SK-N-SH (cell line): ENCODE results near the gene MYO18B. TPM values are rescaled to one million over a fixed set of nuclear protein-coding genes. Genes with fewer than 3 reads are reported as not detected.

Experiments
- CTCF ChIA-PET: fragments of 300-600, 350-600 bp; formaldehyde crosslinking; extraction: SDS; loops from one replicate; lab custom pipeline; 2021; lab: Yijun Ruan, JAX
- POLR2A ChIA-PET: fragments of 350-600 bp; sonication (Branson Sonifier 250); formaldehyde crosslinking; extraction: SDS; loops from one replicate; lab custom pipeline; 2020; ENCODE audit warnings: antibody characterized with exemption, inconsistent platforms; lab: Yijun Ruan, JAX
- DNase-seq: peaks from one replicate; pipeline ENCODE4 v3.0.0; 2012
- H2AFZ ChIP-seq: fragments of 200-600 bp; sonication (generic); 2 replicates; pipeline ENCODE4 v1.8.1; 2016; ENCODE audit warnings: antibody characterized with exemption, mild to moderate bottlenecking, low read depth
- H3F3A ChIP-seq: fragments of 200-600 bp; sonication (generic); replicated peaks from 2 replicates; pipeline ENCODE3; 2016; ENCODE audit warnings: antibody characterized with exemption, mild to moderate bottlenecking; ENCODE audit not compliant: insufficient read depth
- H3K27ac ChIP-seq, 2 experiments: fragments of 200-500 bp in 1 of 2; fragments of 200-600 bp in 1 of 2; sonication (Bioruptor generic) in 1 of 2; sonication (generic), shearing (Covaris generic) in 1 of 2; 2 replicates each; pipeline versions ENCODE4 v1.5.1 to v1.6.1; 2014 to 2016; ENCODE audit warnings: low read depth in 2 of 2, inconsistent platforms in 1 of 2, low read length in 1 of 2, mild to moderate bottlenecking in 1 of 2, mixed read lengths in 1 of 2
- H3K27me3 ChIP-seq: fragments of 200-600 bp; sonication (generic), shearing (Covaris generic); 2 replicates; pipeline ENCODE4 v1.6.1; 2016; ENCODE audit warnings: mixed run types; ENCODE audit not compliant: insufficient read depth
- H3K36me3 ChIP-seq, 2 experiments: fragments of 200-500 bp in 1 of 2; fragments of 200-600 bp in 1 of 2; sonication (Bioruptor generic) in 1 of 2; sonication (generic) in 1 of 2; replicated peaks in 1 of 2; 2 replicates each; pipeline versions ENCODE3 to v1.5.1; 2014 to 2016; ENCODE audit warnings: low read length in 1 of 2, mild to moderate bottlenecking in 1 of 2; ENCODE audit not compliant: insufficient read depth in 2 of 2, control insufficient read depth in 1 of 2
- H3K4me1 ChIP-seq, 2 experiments: fragments of 200-500 bp in 1 of 2; fragments of 200-600 bp in 1 of 2; sonication (Bioruptor generic) in 1 of 2; sonication (generic), shearing (Covaris generic) in 1 of 2; 2 replicates each; pipeline versions ENCODE4 v1.5.1 to v1.6.1; 2014 to 2016; ENCODE audit warnings: low read depth in 1 of 2, low read length in 1 of 2, mixed run types in 1 of 2; ENCODE audit not compliant: insufficient read depth in 2 of 2, control insufficient read depth in 1 of 2
- H3K4me2 ChIP-seq: fragments of 200-600 bp; sonication (generic), shearing (Covaris generic); 2 replicates; pipeline ENCODE4 v1.6.1; 2017; ENCODE audit warnings: mixed run types
- H3K4me3 ChIP-seq, 2 experiments: fragments of 200-500 bp in 1 of 2; fragments of 200-600 bp in 1 of 2; sonication (Bioruptor generic) in 1 of 2; sonication (generic), shearing (Covaris generic) in 1 of 2; 2 replicates each; pipeline versions ENCODE4 v1.5.1 to v1.8.1; 2014 to 2016; ENCODE audit warnings: low read depth in 2 of 2, inconsistent platforms in 1 of 2, low read length in 1 of 2, mild to moderate bottlenecking in 1 of 2, mixed read lengths in 1 of 2, moderate library complexity in 1 of 2
- H3K79me2 ChIP-seq: fragments of 200-600 bp; sonication (generic); 2 replicates; pipeline ENCODE4 v1.8.1; 2017; ENCODE audit warnings: mild to moderate bottlenecking; ENCODE audit not compliant: insufficient read depth
- H3K9ac ChIP-seq: fragments of 200-600 bp; sonication (generic); 2 replicates; pipeline ENCODE4 v1.6.1; 2017; ENCODE audit warnings: mixed run types
- H3K9me2 ChIP-seq: fragments of 200-600 bp; sonication (generic); 2 replicates; pipeline ENCODE4 v1.6.1; 2017; ENCODE audit warnings: mixed run types
- H3K9me3 ChIP-seq: fragments of 200-600 bp; sonication (generic); 2 replicates; pipeline ENCODE4 v1.6.1; 2017; ENCODE audit warnings: mixed run types, mild to moderate bottlenecking, moderate library complexity
- H4K20me1 ChIP-seq: fragments of 200-600 bp; sonication (generic); 2 replicates; pipeline ENCODE4 v1.6.1; 2017; ENCODE audit warnings: mild to moderate bottlenecking, mixed run types; ENCODE audit not compliant: insufficient read depth
- EZH2phosphoT487 ChIP-seq: fragments of 200-600 bp; sonication (generic); IDR thresholded peaks from 2 replicates; pipeline ENCODE4 v1.6.1; 2017; ENCODE audit warnings: low read depth, mixed run types, mild to moderate bottlenecking, antibody characterized with exemption, moderate library complexity, borderline replicate concordance
- IRF3 ChIP-seq: fragments of 150-350 bp; IDR thresholded peaks from 2 replicates; pipeline ENCODE4 v1.6.1; 2016; ENCODE audit warnings: mild to moderate bottlenecking, low read depth, low read length
- JUND ChIP-seq: IDR thresholded peaks from 2 replicates; pipeline ENCODE4 v1.4.0; 2012
- MXI1 ChIP-seq: IDR thresholded peaks from 2 replicates; pipeline ENCODE4 v1.6.1; 2012; ENCODE audit warnings: mild to moderate bottlenecking, low read depth, low read length, improper control_type of control experiment
- REST ChIP-seq: IDR thresholded peaks from 2 replicates; pipeline ENCODE4 v1.6.1; 2012; ENCODE audit warnings: mild to moderate bottlenecking, low read depth, low read length, moderate library complexity
- SMC3 ChIP-seq: IDR thresholded peaks from 2 replicates; pipeline ENCODE4 v1.6.1; 2012; ENCODE audit warnings: low read depth, low read length, improper control_type of control experiment
- USF1 ChIP-seq: IDR thresholded peaks from 2 replicates; pipeline ENCODE4 v1.4.0; 2012; ENCODE audit warnings: low read depth, borderline replicate concordance
- WGBS: methylation state at CpG from one replicate; pipeline ENCODE4 v1.1.6; 2017; ENCODE audit warnings: low lambda C conversion rate; 5-methylcytosine and 5-hydroxymethylcytosine counted together
- polyA plus RNA-seq, 3 experiments: library from polyadenylated mRNA; depleted of rRNA; stranded (reverse); fragments of >200 nt; gene quantifications; 2 replicates each; pipeline ENCODE4 v1.2.3, GENCODE V29; 2012

The MYO18B gene
- polyA plus RNA-seq, 1 of the 3 experiments (the other 2 are of a cell fraction), result 0.05 TPM

GRCh38 chr22:25848954-25849353, 107.0 kb downstream of the MYO18B start:
- WGBS, result 61% methylated on average over 10 of the region's 10 CpGs
- POLR2A ChIA-PET, result no interaction called here

More at GRCh38 chr22:25848954-25849353, 107.0 kb downstream of the MYO18B start:
- DNase-seq, result no peak
- H2AFZ ChIP-seq, result no peak overlapping the region
- H3K36me3 ChIP-seq, result no peaks in the 10 kb centered on the region
- H3K4me2 ChIP-seq, result no peak overlapping the region
- no peaks in the 10 kb centered on the region for H3F3A ChIP-seq
- no peaks in the 10 kb centered on the region for H3K79me2 ChIP-seq
- H3K27ac ChIP-seq, result no peak overlapping the region
- no peak overlapping the region for H3K9ac ChIP-seq
- no peaks in the 10 kb centered on the region for H3K27me3 ChIP-seq
- TF ChIP-seq MXI1, result no peak
- no peak for TF ChIP-seq USF1
- no peak for TF ChIP-seq JUND
- TF ChIP-seq REST, result no peak
- TF ChIP-seq EZH2phosphoT487, result no peak
- TF ChIP-seq IRF3, result no peak
- no peak for TF ChIP-seq SMC3
- no peak overlapping the region for H3K4me3 ChIP-seq
- H3K9me2 ChIP-seq, result no peaks in the 10 kb centered on the region
- no peaks in the 10 kb centered on the region for H4K20me1 ChIP-seq
- no peaks in the 10 kb centered on the region for H3K4me1 ChIP-seq
- no peaks in the 10 kb centered on the region for H3K9me3 ChIP-seq
- CTCF ChIA-PET, result interaction anchor here (1.1 kb wide), 1 partner anchor 76 kb away, joined by 4 read pairs; no protein-coding TSS in a partner anchor
